SK-N-SH treated with all-trans-retinoic acid at 6 μM for 48 hours (cell line): ENCODE data around the gene MAPK10.

Experiments used
- PATZ1 ChIP-seq: fragments of 250-450 bp; sonication (Bioruptor Pico); IDR thresholded peaks from 2 replicates; pipeline ENCODE4 v1.8.0; 2020; ENCODE audit warnings: mild to moderate bottlenecking, moderate library complexity, borderline replicate concordance
- TOX ChIP-seq: fragments of 250-450 bp; sonication (Bioruptor Pico); IDR thresholded peaks from 2 replicates; pipeline ENCODE4 v1.8.0; 2021; ENCODE audit warnings: mild to moderate bottlenecking, moderate library complexity, borderline replicate concordance
- ZFP30 ChIP-seq: fragments of 450-650 bp; formaldehyde crosslinking; IDR thresholded peaks from 2 replicates; pipeline ENCODE4 v1.5.0; 2022; ENCODE audit warnings: mild to moderate bottlenecking, moderate library complexity

GRCh38 chr4:85968945-85969819 is 390.7 kb downstream of the MAPK10 start:
- TF ChIP-seq TOX (no peak), ZFP30 (CRISPR knock-in tag) (no peak), PATZ1 (CRISPR knock-in tag) (no peak)
